A549 (cell line): ENCODE data around the gene SMIM33. TPM values are rescaled to one million over a fixed set of nuclear protein-coding genes. Genes with fewer than 3 reads are reported as not detected.
"Not testable (repeated sequence)": the region's sequence is repeated elsewhere in the genome, so short reads cannot be mapped to it uniquely, and the experiment has no call there.

Experiments
- ATAC-seq, 2 experiments: fragments of 200-7000 bp in 1 of 2; fragments of >200 bp in 1 of 2; cut with Nextera tagmentation in 1 of 2; cut with Tn5 transposase in 1 of 2; 3 replicates each; pipeline versions ENCODE4 v1.8.0 to v1.9.1; 2018 to 2020; ENCODE audit warnings: mild to moderate bottlenecking in 1 of 2, moderate library complexity in 1 of 2
- CTCF ChIA-PET: fragments of 300-600 bp; sonication (Branson Sonifier 250); formaldehyde crosslinking; extraction: SDS; loops from one replicate; lab custom pipeline; 2021; ENCODE audit warnings: antibody characterized with exemption, inconsistent platforms; lab: Yijun Ruan, JAX
- POLR2A ChIA-PET: fragments of 350-600 bp; formaldehyde crosslinking; extraction: SDS; loops from one replicate; lab custom pipeline; 2021; ENCODE audit warnings: antibody characterized with exemption, inconsistent platforms; lab: Yijun Ruan, JAX
- DNase-seq, 2 experiments: peaks; one replicate each; pipeline versions ENCODE4 v3.0.0 to v3.0.0-alpha.2; 2011 to 2016; ENCODE audit warnings: low read depth in 1 of 2, low spot score in 1 of 2
- FAIRE-seq: peaks from 2 replicates; lab custom pipeline; 2011; peaks lifted over from hg19 to GRCh38; lab: Jason Lieb, UNC
- H3K27ac ChIP-seq, 2 experiments: fragments of >200 bp; sonication (Bioruptor Twin); formaldehyde crosslinking; 3 replicates each; pipeline ENCODE4 v1.5.1; 2016 to 2017
- H3K4me1 ChIP-seq: fragments of >200 bp; sonication (Bioruptor Twin); formaldehyde crosslinking; 3 replicates; pipeline ENCODE4 v1.6.1; 2016
- H3K4me2 ChIP-seq: fragments of >200 bp; sonication (Bioruptor Twin); formaldehyde crosslinking; 3 replicates; pipeline ENCODE4 v1.6.1; 2016
- H3K4me3 ChIP-seq: fragments of >200 bp; sonication (Bioruptor Twin); formaldehyde crosslinking; 3 replicates; pipeline ENCODE4 v1.5.1; 2016
- H3K9me3 ChIP-seq: fragments of >200 bp; sonication (Bioruptor Twin); formaldehyde crosslinking; 3 replicates; pipeline ENCODE4 v1.6.1; 2016
- ESRRA ChIP-seq: fragments of 150-350 bp; IDR thresholded peaks from 2 replicates; pipeline ENCODE4 v1.6.1; 2014; ENCODE audit warnings: mild to moderate bottlenecking, low read length, borderline replicate concordance
- GATA3 ChIP-seq: IDR thresholded peaks from 2 replicates; pipeline ENCODE4 v1.6.1; 2012; ENCODE audit warnings: borderline replicate concordance
- HDAC2 ChIP-seq: fragments of 200-600 bp; sonication (generic); IDR thresholded peaks from 2 replicates; pipeline ENCODE4 v1.6.1; 2016
- HOXA7 ChIP-seq: fragments of 250-450 bp; sonication (Bioruptor Pico); IDR thresholded peaks from 2 replicates; pipeline ENCODE4 v1.5.0; 2020; ENCODE audit warnings: mild to moderate bottlenecking, moderate library complexity
- HOXB5 ChIP-seq: fragments of 250-450 bp; sonication (Bioruptor Pico); IDR thresholded peaks from 2 replicates; pipeline ENCODE4 v1.5.0; 2020; ENCODE audit warnings: mild to moderate bottlenecking, moderate library complexity
- KDM1A ChIP-seq: fragments of 200-600 bp; sonication (generic); IDR thresholded peaks from 2 replicates; pipeline ENCODE4 v1.6.1; 2016; ENCODE audit warnings: low read depth, mild to moderate bottlenecking
- MAFK ChIP-seq: fragments of 450-650 bp; IDR thresholded peaks from 2 replicates; pipeline ENCODE4 v1.6.1; 2014; ENCODE audit not compliant: partially characterized antibody
- POLR2A ChIP-seq: IDR thresholded peaks from 2 replicates; pipeline ENCODE4 v1.6.1; 2012; ENCODE audit warnings: mild to moderate bottlenecking, low read length
- RFX5 ChIP-seq: fragments of 450-650 bp; IDR thresholded peaks from 2 replicates; pipeline ENCODE4 v1.7.1; 2014; ENCODE audit warnings: antibody characterized with exemption, mild to moderate bottlenecking, moderate library complexity
- TFCP2L1 ChIP-seq: fragments of 250-450 bp; sonication (Bioruptor Pico); IDR thresholded peaks from 2 replicates; pipeline ENCODE4 v1.5.0; 2021; ENCODE audit warnings: mild to moderate bottlenecking
- TP53 ChIP-seq: fragments of 250-450 bp; sonication (Bioruptor Pico); IDR thresholded peaks from 2 replicates; pipeline ENCODE4 v1.5.0; 2021; ENCODE audit warnings: mild to moderate bottlenecking, moderate library complexity
- ZSCAN20 ChIP-seq: fragments of 250-450 bp; sonication (Bioruptor Pico); IDR thresholded peaks from 2 replicates; pipeline ENCODE4 v1.8.0; 2022; ENCODE audit warnings: mild to moderate bottlenecking, moderate library complexity
- WGBS: methylation state at CpG from one replicate; pipeline ENCODE4 v1.1.6; 2017; ENCODE audit errors: missing lambda C conversion rate; 5-methylcytosine and 5-hydroxymethylcytosine counted together
- polyA plus RNA-seq, 4 experiments: library from polyadenylated mRNA; depleted of rRNA in 3 of 4; stranded (reverse); fragments of >200 nt; fragmentation: RNase III in 1 of 4; extraction: RNeasy Plus Mini Kit Qiagen cat#74134 plus additional on column Dnase treatment in 1 of 4; gene quantifications; 2 replicates in 3 of 4; 3 replicates in 1 of 4; pipeline ENCODE4 v1.2.3, GENCODE V29; 2011 to 2017
- TF ChIP-seq, protein P1 (sequence below): fragments of 250-450 bp; sonication (Bioruptor Pico); IDR thresholded peaks from 2 replicates; pipeline ENCODE4 v1.5.0; 2021; ENCODE audit warnings: mild to moderate bottlenecking, moderate library complexity, borderline replicate concordance

SMIM33 gene
- polyA plus RNA-seq, 2 of the 4 experiments (the other 2 are of a cell fraction), result not detected

DNA sequence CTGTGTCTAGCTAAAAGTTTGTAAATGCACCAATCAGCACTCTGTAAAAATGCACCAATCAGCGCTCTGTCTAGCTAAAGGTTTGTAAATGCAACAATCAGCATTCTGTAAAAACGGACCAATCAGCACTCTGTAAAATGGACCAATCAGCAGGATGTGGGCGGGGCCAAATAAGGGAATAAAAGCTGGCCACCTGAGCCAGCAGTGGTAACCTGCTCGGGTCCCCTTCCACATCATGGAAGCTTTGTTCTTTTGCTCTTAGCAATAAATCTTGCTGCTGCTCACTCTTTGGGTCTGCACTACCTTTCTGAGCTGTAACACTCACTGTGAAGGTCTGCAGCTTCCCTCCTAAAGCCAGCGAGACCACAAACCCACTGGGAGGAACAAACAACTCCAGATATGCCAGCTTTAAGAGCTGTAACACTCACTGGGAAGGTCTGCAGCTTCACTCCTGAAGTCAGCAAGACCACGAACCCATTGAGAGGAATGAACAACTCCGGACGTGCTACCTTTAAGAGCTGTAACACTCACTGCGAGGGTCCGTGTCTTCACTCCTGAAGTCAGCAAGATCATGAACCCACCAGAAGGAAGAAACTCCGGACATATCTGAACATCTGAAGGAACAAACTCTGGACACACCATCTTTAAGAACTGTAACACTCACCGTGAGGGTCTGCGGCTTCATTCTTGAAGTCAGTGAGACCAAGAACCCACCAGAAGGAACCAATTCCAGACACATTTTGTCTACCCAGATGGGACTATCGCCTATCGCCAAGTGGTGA lies 32.4 kb downstream of the SMIM33 start:
- not testable (repeated sequence) for H3K27ac ChIP-seq, H3K4me1 ChIP-seq, H3K4me3 ChIP-seq, ATAC-seq, H3K9me3 ChIP-seq, FAIRE-seq, DNase-seq
- peak; percentile 85 for TF ChIP-seq MAFK
- peak overlapping the region; percentile 27; the same call in 1 of the 3 replicates for H3K4me2 ChIP-seq
- ChIA-PET CTCF (interaction anchor here (0.6 to 4.5 kb wide), 6 partner anchors 10 to 265 kb away, joined by 3 to 22 read pairs (median 4); no protein-coding TSS in a partner anchor), POLR2A (interaction anchor here (1.5 kb wide), 1 partner anchor 14 kb away, joined by 6 read pairs; no protein-coding TSS in a partner anchor)
- 81% methylated on average over 15 of the region's 15 CpGs for WGBS

DNA sequence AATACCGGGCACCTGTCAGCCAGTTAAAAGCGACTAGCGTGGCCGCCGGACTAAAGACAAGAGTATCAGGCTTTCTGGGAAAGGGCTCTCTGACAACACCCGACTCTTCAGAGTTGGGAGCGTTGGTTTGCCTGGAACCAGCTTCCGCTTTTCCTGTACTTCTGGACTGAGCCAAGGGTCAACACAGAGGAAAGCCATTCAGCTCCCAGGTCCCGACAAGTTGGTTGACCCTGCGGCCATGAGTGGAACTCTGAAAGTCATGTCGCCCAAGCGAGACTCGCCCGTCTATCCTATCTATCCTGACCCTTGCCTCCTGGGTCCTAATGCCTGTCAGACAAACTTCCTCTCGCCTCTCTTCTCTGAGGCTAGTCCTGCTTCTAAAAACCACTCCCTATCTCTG lies 33.1 kb downstream of the SMIM33 start:
- peak overlapping the region; percentile 27; the same call in 1 of the 3 replicates for H3K4me2 ChIP-seq
- H3K4me1 ChIP-seq, H3K9me3 ChIP-seq, H3K27ac ChIP-seq, FAIRE-seq, DNase-seq, POLR2A ChIA-PET, ATAC-seq, H3K4me3 ChIP-seq: not testable (repeated sequence)
- WGBS, result 42% methylated on average over 15 of the region's 15 CpGs
- CTCF ChIA-PET, result interaction anchor here (0.7 to 4.5 kb wide), 4 partner anchors 11 to 81 kb away, joined by 3 to 22 read pairs (median 4); no protein-coding TSS in a partner anchor

DNA sequence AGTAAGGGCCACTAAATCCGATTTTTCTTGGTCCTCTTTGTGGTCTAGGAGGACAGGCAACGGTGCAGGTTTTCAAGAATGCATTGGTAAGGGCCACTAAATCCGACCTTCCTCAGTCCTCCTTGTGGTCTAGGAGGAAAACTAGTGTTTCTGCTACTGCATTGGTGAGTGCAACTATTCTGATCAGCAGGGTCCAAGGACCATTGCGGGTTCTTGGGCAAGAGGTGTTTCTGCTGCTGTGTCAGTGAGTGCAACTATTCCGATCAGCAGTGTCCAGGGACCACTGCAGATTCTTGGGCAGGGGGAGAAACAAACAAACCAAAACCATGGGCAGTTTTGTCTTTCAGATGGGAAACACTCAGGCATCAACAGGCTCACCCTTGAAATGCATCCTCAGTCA lies 33.9 kb downstream of the SMIM33 start:
- H3K4me1 ChIP-seq, POLR2A ChIA-PET, DNase-seq, FAIRE-seq, H3K4me2 ChIP-seq, H3K27ac ChIP-seq, H3K9me3 ChIP-seq, ATAC-seq, H3K4me3 ChIP-seq: not testable (repeated sequence)
- WGBS, result 48% methylated on average over 5 of the region's 5 CpGs
- CTCF ChIA-PET, result interaction anchor here (4.5 kb wide), 1 partner anchor 82 kb away, joined by 22 read pairs; no protein-coding TSS in a partner anchor

DNA sequence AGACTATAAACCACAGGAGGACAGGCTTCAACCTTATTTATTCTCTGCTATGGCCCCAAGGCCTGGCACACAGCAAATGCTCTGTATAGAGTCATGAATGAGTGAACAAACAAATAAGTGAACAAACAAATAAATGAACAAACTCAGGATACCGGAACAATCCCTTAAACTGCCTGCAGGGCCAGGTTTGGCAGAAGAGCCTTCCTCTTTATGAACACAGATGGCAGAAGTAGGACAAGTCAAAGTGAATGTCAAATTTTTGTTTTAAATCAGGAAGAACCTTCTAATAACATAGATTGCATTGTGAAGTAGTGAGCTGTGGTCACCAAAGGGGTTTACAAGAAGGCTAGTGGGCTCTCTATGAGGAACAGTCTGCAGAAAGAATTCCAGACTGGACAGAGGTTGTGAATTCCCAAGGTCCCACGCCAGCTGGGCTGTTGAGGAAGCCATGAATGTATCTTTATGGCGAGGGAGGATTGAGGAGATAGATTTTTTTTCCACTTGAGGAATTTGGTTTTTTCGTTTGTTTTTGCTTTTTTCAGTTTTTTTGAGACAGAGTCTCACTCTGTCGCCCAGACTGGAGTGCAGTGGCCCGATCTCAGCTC lies 42.1 kb downstream of the SMIM33 start:
- Histone ChIP-seq H3K4me2 (no peak overlapping the region), H3K9me3 (no peaks in the 10 kb centered on the region), H3K4me1 (no peaks in the 10 kb centered on the region), H3K4me3 (no peak overlapping the region), H3K27ac (no peak overlapping the region)
- no peak for TF ChIP-seq ESRRA
- TF ChIP-seq, protein P1, sequence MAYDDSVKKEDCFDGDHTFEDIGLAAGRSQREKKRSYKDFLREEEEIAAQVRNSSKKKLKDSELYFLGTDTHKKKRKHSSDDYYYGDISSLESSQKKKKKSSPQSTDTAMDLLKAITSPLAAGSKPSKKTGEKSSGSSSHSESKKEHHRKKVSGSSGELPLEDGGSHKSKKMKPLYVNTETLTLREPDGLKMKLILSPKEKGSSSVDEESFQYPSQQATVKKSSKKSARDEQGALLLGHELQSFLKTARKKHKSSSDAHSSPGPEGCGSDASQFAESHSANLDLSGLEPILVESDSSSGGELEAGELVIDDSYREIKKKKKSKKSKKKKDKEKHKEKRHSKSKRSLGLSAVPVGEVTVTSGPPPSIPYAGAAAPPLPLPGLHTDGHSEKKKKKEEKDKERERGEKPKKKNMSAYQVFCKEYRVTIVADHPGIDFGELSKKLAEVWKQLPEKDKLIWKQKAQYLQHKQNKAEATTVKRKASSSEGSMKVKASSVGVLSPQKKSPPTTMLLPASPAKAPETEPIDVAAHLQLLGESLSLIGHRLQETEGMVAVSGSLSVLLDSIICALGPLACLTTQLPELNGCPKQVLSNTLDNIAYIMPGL (CRISPR knock-in tag), result no peak
- no peak for TF ChIP-seq GATA3
- no peak for TF ChIP-seq KDM1A
- no peak for TF ChIP-seq RFX5
- no peak for TF ChIP-seq HDAC2
- TF ChIP-seq POLR2A, result no peak
- no peak for TF ChIP-seq HOXA7 (CRISPR knock-in tag)
- TF ChIP-seq ZSCAN20 (CRISPR knock-in tag), result no peak
- TF ChIP-seq HOXB5, result no peak
- TF ChIP-seq TP53 (CRISPR knock-in tag), result no peak
- TF ChIP-seq TFCP2L1 (CRISPR knock-in tag), result no peak
- DNase-seq (no peak), ATAC-seq (0 out of 6 replicates have a peak, but pooled peaks of 1 of the 2 experiments have one; percentile 9), FAIRE-seq (no peak)
- ChIA-PET POLR2A (interaction anchor here (1.3 kb wide), 1 partner anchor 48 kb away, joined by 3 read pairs; the partner anchor contains the start of gene UBE2D2), CTCF (interaction anchor here (0.6 to 16.3 kb wide), 21 partner anchors 11 to 691 kb away, joined by 3 to 392 read pairs (median 7); partner anchors contain the start of gene DNAJC18)
- WGBS, result 61% methylated on average over 6 of the region's 6 CpGs
